HepG2 (cell line): ENCODE results near the gene PAN3. TPM values are rescaled to one million over a fixed set of nuclear protein-coding genes. Genes with fewer than 3 reads are reported as not detected.

Source experiments
- ATAC-seq: fragments of 200-7000 bp; cut with Tn5 transposase; 3 replicates; pipeline ENCODE4 v1.9.1; 2020; ENCODE audit warnings: mild to moderate bottlenecking, moderate library complexity
- BruUV-seq: library from RNA; stranded (reverse); fragments of 400-500 nt; replicated peaks from 2 replicates; lab custom pipeline; 2021; lab: Mats Ljungman, UMichigan
- CTCF ChIA-PET: fragments of 300-600 bp; formaldehyde crosslinking; extraction: SDS; loops from one replicate; lab custom pipeline; 2021; ENCODE audit warnings: low total read pairs, inconsistent platforms, low intra/inter-chr PET ratio; lab: Yijun Ruan, JAX
- POLR2A ChIA-PET: fragments of 350-600 bp; sonication (Branson Sonifier 250); formaldehyde crosslinking; loops from one replicate; lab custom pipeline; 2020; ENCODE audit warnings: antibody characterized with exemption, inconsistent platforms; lab: Yijun Ruan, JAX
- DNase-seq: peaks from one replicate; pipeline ENCODE4 v3.0.0-alpha.2; 2015; ENCODE audit warnings: low spot score
- FAIRE-seq: peaks from 3 replicates; lab custom pipeline; 2011; peaks lifted over from hg19 to GRCh38; lab: Jason Lieb, UNC
- H2AFZ ChIP-seq: one replicate; pipeline ENCODE4 v1.6.1; 2011; ENCODE audit warnings: low read length, inconsistent platforms
- H3K27ac ChIP-seq: fragments of 300-600 bp; 3 replicates; pipeline ENCODE4 v1.8.0; 2011; ENCODE audit warnings: mixed run types, mild to moderate bottlenecking, mixed read lengths, low read length, inconsistent platforms; ENCODE audit not compliant: insufficient read depth; ENCODE audit errors: extremely low read length
- H3K27me3 ChIP-seq, 2 experiments: fragments of 200-600 bp in 1 of 2; 2 replicates in 1 of 2; 3 replicates in 1 of 2; pipeline versions ENCODE4 v1.6.0 to v1.8.0; 2011; ENCODE audit warnings: low read length in 2 of 2, mild to moderate bottlenecking in 2 of 2, moderate library complexity in 2 of 2, inconsistent platforms in 1 of 2; ENCODE audit not compliant: insufficient read depth in 2 of 2, control insufficient read depth in 1 of 2
- H3K36me3 ChIP-seq, 2 experiments: fragments of 200-600 bp in 1 of 2; replicated peaks in 1 of 2; 2 replicates in 1 of 2; 3 replicates in 1 of 2; pipeline versions ENCODE4 v1.5.1 to v1.8.0; 2011; ENCODE audit warnings: low read length in 2 of 2, inconsistent platforms in 1 of 2; ENCODE audit not compliant: insufficient read depth in 2 of 2, control insufficient read depth in 1 of 2
- H3K4me1 ChIP-seq: 2 replicates; pipeline ENCODE4 v1.5.1; 2012; ENCODE audit warnings: low read length, inconsistent platforms; ENCODE audit not compliant: insufficient read depth
- H3K4me2 ChIP-seq: 2 replicates; pipeline ENCODE4 v1.6.0; 2011; ENCODE audit warnings: low read depth, low read length, inconsistent platforms
- H3K4me3 ChIP-seq, 3 experiments: fragments of 200-600 bp in 1 of 3; sonication (generic), shearing (Covaris generic) in 1 of 3; replicated peaks in 1 of 3; 2 replicates each; pipeline ENCODE4 v1.5.1; 2011 to 2016; ENCODE audit warnings: low read length in 3 of 3, inconsistent platforms in 2 of 3, low read depth in 2 of 3, mild to moderate bottlenecking in 2 of 3, control low read depth in 1 of 3, mixed read lengths in 1 of 3; ENCODE audit not compliant: insufficient read depth in 1 of 3
- H3K79me2 ChIP-seq: one replicate; pipeline ENCODE4 v1.6.1; 2011; ENCODE audit warnings: low read length, inconsistent platforms; ENCODE audit not compliant: insufficient read depth
- H3K9ac ChIP-seq: 2 replicates; pipeline ENCODE4 v1.6.0; 2011; ENCODE audit warnings: mild to moderate bottlenecking, low read depth, low read length, inconsistent platforms; ENCODE audit not compliant: insufficient read depth
- H3K9me3 ChIP-seq: 2 replicates; pipeline ENCODE4 v1.5.1; 2012; ENCODE audit warnings: mild to moderate bottlenecking, low read length
- H4K20me1 ChIP-seq: 2 replicates; pipeline ENCODE4 v1.6.0; 2011; ENCODE audit warnings: inconsistent platforms, mild to moderate bottlenecking, low read length, moderate library complexity; ENCODE audit not compliant: insufficient read depth
- GPN1 ChIP-seq: sonication (generic); formaldehyde crosslinking; IDR thresholded peaks from 2 replicates; pipeline ENCODE4 v1.5.1; 2020; ENCODE audit warnings: missing genetic modification reagents, borderline replicate concordance
- PAWR ChIP-seq: sonication (generic); formaldehyde crosslinking; IDR thresholded peaks from 2 replicates; pipeline ENCODE4 v1.4.0; 2020; ENCODE audit warnings: missing genetic modification reagents, mild to moderate bottlenecking, borderline replicate concordance
- POGZ ChIP-seq: sonication (generic); formaldehyde crosslinking; IDR thresholded peaks from 2 replicates; pipeline ENCODE4 v1.4.0; 2020; ENCODE audit warnings: mild to moderate bottlenecking, missing genetic modification reagents
- PRDM4 ChIP-seq: sonication (generic); formaldehyde crosslinking; IDR thresholded peaks from 2 replicates; pipeline ENCODE4 v1.9.0; 2021; ENCODE audit warnings: missing genetic modification reagents, borderline replicate concordance
- RFXANK ChIP-seq: IDR thresholded peaks from 2 replicates; pipeline ENCODE4 v1.6.1; 2016
- RNF2 ChIP-seq: fragments of 450-650 bp; conservative IDR thresholded peaks from 2 replicates; pipeline ENCODE4 v1.6.1; 2016; ENCODE audit warnings: low read depth
- TBL1XR1 ChIP-seq: fragments of 150-350 bp; IDR thresholded peaks from 2 replicates; pipeline ENCODE4 v1.6.1; 2014; ENCODE audit warnings: borderline replicate concordance, low read length; ENCODE audit not compliant: partially characterized antibody
- ZFP36L1 ChIP-seq: sonication (generic); formaldehyde crosslinking; IDR thresholded peaks from 2 replicates; pipeline ENCODE4 v1.8.0; 2022; ENCODE audit warnings: mild to moderate bottlenecking, missing genetic modification reagents, moderate library complexity
- ZNF382 ChIP-seq: sonication (generic); formaldehyde crosslinking; IDR thresholded peaks from 2 replicates; pipeline ENCODE4 v1.5.0; 2020; ENCODE audit warnings: missing genetic modification reagents, mild to moderate bottlenecking, borderline replicate concordance
- WGBS: methylation state at CpG from one replicate; pipeline ENCODE4 v1.1.6; 2017; ENCODE audit warnings: low lambda C conversion rate; 5-methylcytosine and 5-hydroxymethylcytosine counted together
- in situ Hi-C: cut with HindIII; loops from 2 replicates; pipeline ENCODE4 v1.10.0; 2017; ENCODE audit warnings: low pct_unique_long_range_greater_than_20kb; ENCODE audit not compliant: extremely low pct_ligation_motif_present
- intact Hi-C: fragments of 100-400 bp; cut with micrococcal nuclease; formaldehyde crosslinking; loops from one replicate; pipeline ENCODE4 v1.10.0; 2022; ENCODE audit not compliant: unreplicated experiment
- polyA plus RNA-seq, 8 experiments: library from polyadenylated mRNA; depleted of rRNA in 3 of 8; stranded (reverse) in 7 of 8; unstranded in 1 of 8; fragments of >200 nt; fragmentation: Illumina TruSeq in 4 of 8; extraction: Trizol in 4 of 8; gene quantifications; 2 replicates each; pipeline versions ENCODE4 v1.2.1 to v1.2.3, GENCODE V29; 2011 to 2016; ENCODE audit warnings: low read depth in 4 of 8, missing spikeins in 1 of 8, mixed read lengths in 1 of 8; ENCODE audit not compliant: insufficient read depth in 1 of 8
- total RNA-seq, 5 experiments: library from RNA; depleted of rRNA; stranded (reverse); fragments of >200 nt; fragmentation: Illumina TruSeq; extraction: Trizol; gene quantifications; 2 replicates each; pipeline ENCODE4 v1.2.3, GENCODE V29; 2016; ENCODE audit warnings: low read depth in 1 of 5

Gene PAN3
- total and polyA plus RNA-seq, 2 of the 13 experiments (the other 11 are each of a cell fraction or from before 2014, with no cell fraction given) = 9.7 to 10.6 TPM

- no peaks in the 10 kb centered on the region for H3K27me3 ChIP-seq
- in situ Hi-C loops (no loop called here), intact Hi-C loops (no loop called here)
- no peaks in the 10 kb centered on the region for H4K20me1 ChIP-seq
- H3K79me2 ChIP-seq = no peaks in the 10 kb centered on the region
- H3K9ac ChIP-seq = no peak overlapping the region
- no peaks in the 10 kb centered on the region for H3K4me1 ChIP-seq
- TF ChIP-seq ZFP36L1 (CRISPR knock-in tag) = no peak
- no peak for TF ChIP-seq ZNF382
- no peak for TF ChIP-seq TBL1XR1
- no peak for TF ChIP-seq RNF2
- no peak for TF ChIP-seq PRDM4 (CRISPR knock-in tag)
- TF ChIP-seq RFXANK (CRISPR knock-in tag) = no peak
- TF ChIP-seq POGZ (CRISPR knock-in tag) = no peak
- no peak for TF ChIP-seq GPN1
- TF ChIP-seq PAWR = no peak
- ChIA-PET CTCF (no interaction called here), POLR2A (no interaction called here)
- no peaks in the 10 kb centered on the region for H3K36me3 ChIP-seq
- no peak overlapping the region for H3K27ac ChIP-seq
- no TSS peak for BruUV-seq
- no peak for ATAC-seq
- no peak overlapping the region for H2AFZ ChIP-seq
- no peak for FAIRE-seq
- H3K4me2 ChIP-seq = no peak overlapping the region
- WGBS = 10% methylated on average over 3 of the region's 3 CpGs
- DNase-seq = no peak
- H3K9me3 ChIP-seq = no peaks in the 10 kb centered on the region
- no peak overlapping the region for H3K4me3 ChIP-seq
Measured at GRCh38 chr13:28110414-28110813, 27.9 kb upstream of the PAN3 start.
